Activated CD8-positive, alpha-beta memory T cell treated with anti-CD3 and anti-CD28 coated beads, Interleukin-2, amount 50 U/mL, for 24 hours (primary cell): Measurements from ENCODE around the gene KPNB1.
"Not testable (repeated sequence)": the region's sequence is repeated elsewhere in the genome, so short reads cannot be mapped to it uniquely, and the experiment has no call there.

Source experiments
- DNase-seq: peaks from one replicate; pipeline ENCODE4 v3.0.0-alpha.2; 2020; ENCODE audit errors: extremely low read depth

Gene KPNB1

DNA sequence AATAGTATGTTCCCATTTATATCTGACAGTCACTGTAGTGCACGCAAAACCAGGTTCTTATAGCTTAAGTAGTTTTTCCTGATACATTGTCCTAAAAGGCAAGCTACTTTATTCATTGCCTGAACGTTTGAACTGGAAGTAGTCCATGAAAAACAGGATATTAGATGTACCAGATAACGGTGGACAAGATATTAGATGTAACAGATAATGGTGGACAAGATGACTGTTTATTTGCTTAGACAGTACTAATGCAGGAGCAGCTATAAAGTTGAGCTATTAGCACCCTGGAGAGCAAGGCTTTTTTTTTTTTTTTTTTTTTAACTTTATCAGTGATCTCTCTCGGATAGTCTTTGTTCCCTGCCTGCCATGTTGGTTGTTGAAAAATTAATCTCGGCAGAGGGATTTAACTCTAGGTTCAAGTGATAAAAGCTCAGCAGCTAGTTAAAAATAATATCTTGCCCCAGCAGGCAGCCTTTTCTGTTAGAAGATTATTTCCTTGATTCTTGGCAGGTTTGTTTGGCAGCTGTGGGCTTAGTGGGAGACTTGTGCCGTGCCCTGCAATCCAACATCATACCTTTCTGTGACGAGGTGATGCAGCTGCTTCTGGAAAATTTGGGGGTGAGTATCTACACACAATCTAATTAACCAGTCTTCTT, 26.9 kb downstream of the KPNB1 start:
- no peak for DNase-seq

DNA sequence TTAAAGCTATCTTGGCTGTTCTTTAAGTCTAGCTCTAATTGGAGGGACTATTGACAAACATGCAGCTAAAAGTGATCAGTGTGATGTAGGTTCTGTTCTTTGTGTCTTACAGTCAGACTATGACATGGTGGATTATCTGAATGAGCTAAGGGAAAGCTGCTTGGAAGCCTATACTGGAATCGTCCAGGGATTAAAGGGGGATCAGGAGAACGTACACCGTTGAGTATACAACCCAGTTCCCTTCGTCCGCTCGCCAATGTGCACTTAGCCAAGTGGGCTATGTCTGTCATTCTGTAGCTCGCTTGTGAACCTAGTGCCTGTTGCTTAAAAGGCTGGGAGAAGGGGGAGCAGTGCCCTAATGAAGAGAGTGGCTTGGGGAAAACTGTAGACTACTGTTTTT, 28.5 kb downstream of the KPNB1 start:
- no peak for DNase-seq

DNA sequence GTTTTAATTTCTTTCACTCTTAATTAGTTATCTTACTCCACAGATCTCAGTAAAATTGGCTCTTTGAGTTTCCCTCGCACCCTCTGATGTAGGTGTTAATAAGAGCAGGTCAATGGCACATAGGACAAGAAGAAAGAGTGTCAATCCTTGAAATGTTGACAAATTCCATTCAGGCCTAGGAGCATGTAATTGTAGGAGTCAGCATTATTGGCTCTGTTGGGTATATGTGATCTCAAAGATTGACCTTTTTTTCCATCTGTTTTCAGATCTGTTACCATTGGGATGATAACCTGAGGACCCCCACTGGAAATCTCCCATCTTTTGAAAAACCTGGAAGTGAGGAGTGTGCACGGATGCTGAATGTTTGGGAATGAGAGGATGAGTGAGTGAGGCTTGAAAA, 32.4 kb downstream of the KPNB1 start:
- DNase-seq, result no peak

DNA sequence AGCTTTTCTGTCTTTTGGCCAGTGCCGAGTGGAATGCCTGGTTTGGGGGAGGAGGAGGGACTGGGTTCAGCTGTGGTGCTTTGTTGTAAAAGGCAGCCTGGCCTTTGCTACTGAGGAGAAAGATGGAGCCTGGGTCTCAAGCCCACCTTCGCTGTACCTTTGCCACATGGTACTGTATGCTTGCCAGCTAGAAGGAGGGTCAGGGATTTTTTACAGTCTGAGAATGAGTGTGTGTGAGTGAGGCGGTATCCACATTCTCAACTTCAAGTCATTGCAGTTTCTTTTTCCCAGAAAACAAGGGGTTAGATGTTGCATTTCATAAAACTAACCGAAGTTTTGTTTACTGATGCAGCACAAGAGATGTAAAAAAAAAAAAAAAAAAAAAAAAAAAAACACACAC, 33.0 kb downstream of the KPNB1 start:
- not testable (repeated sequence) for DNase-seq

DNA sequence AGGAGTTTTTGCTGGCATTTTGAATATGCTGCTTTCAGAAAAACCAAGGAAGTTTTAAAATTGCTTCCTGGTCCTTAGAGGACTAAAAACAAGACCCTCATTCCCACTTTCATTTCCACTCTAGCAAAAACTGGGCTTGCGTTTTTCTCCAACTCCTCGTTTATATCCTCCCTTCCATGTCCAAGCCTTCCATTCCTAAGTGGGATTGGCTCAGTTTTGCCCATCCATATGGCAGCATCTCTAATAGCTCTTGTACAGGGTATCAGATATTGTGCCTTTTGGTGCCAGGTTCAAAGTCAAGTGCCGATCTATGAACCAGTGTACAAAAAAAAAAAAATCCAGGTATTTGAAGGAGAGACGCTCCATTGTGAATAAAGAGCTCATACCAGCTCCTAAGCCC, 34.3 kb downstream of the KPNB1 start:
- no peak for DNase-seq

DNA sequence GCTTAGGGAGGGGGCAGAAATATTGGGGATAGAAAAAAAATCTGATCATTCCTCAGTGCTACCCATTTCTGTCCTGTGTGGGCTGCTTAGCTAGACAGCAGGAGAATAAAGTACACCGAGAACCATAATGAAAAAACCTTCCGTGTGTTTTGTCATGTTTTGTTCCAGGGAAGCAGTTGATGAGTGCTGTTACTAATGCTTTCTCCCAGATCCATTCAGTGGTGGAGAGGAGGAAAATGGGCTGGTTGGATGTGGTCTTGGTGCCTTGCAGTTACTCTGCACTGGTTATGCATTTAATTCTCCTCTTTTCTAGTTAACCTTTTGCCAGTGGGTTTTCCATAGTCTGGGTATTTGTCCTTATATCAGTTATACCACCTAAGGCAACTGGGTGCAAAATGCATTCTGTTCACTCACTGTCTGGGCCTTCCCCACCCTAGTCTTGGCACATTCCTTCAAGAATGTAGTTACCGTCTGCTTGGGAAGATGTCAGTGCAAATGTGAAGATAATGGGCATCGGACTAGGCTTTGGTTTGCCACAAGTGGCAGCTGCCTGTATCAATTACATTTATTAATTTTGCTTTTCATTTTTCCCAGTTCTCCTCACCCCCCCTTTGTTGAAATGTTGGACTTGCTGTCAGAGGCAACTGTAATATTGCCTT, 34.9 kb downstream of the KPNB1 start:
- no peak for DNase-seq

DNA sequence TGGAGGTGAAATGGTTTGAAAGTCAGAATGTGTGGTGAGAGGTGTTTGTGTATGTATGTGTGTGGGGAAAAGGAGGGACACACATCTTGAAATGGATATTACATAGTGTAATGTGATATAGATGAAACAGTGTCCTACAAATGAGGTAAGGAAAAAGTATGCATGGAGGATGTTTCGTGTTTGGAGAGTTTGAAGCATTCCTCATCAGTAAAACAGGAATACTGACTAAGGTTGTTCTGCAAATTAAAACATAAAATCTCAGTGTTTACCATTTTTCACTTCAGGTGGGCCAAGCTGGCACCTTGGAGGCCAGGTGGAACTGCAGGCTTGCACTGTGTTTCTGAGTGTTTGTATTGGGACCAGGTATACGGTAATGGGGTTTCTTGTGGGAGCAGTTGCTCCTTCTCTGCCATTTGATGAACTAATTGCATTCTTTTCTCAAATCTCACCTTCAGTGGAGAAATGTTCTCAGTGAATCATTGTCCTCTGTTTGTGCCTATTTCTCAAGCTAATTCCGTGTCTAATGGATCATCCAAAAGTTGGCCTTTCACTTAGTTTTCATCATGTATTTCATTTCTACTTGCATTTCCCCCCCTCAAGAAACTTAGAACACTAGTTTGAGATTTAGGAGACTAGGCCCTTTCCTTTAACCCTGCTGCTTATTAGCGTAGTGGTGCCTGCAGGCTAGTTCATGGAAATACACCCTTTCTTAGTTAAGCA, 36.0 kb downstream of the KPNB1 start:
- no peak for DNase-seq

DNA sequence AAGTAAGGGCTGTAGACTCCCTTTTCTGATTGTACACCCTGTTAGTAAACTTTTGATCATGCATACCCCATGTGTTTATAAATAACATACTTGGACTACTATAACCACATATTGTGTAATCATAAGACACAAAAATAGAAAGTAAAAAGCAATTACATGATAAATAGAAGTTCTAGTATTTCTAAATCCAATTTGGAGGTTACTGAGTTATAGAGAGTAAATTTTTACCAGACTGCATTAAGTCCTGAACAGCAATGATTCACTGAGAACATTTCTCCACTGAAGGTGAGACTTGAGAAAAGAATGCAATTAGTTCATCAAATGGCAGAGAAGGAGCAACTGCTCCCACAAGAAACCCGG, 36.5 kb downstream of the KPNB1 start:
- DNase-seq, result no peak

DNA sequence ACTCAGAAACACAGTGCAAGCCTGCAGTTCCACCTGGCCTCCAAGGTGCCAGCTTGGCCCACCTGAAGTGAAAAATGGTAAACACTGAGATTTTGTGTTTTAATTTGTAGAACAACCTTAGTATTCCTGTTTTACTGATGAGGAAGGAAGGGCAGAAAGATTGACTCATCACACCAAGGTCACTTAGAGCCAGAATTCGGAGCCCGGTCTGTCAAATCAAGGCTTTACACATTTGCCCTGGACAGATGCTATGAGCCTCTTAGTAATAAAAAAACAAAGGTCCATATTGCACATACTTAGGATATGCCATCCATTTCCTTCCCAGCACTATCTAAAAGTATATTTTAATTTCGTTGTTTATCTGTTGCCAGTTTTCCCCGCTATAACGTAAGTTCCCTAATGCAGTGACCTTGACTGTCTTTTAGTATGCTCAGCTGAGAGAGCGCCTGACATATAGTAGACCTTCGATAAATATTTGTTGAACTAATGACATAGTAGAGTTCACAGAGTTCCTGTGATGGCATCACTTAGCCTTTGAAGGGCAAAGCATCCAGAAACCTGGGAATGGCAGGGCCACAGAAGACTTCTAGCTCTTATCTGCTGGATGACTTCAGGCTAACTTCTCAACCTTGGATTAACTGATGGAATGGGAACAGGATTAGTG, 37.1 kb downstream of the KPNB1 start:
- DNase-seq, result no peak

DNA sequence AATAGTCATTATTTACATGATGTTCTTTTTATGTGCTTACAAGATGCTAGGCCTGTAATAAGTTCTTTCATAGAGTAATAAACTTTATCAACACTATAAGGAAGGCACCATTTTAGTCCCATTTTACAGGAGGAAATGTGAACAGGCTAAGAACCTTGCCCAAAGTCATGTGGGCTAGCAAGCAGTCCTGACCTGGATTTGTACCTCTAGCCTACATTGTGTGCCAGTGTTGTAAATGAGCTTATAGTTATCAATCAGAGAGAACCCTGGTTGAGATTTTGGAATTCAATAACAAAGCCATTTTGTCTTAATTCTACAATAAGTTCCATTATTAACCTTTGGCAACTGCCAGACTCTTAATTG, 37.6 kb downstream of the KPNB1 start:
- DNase-seq, result no peak

DNA sequence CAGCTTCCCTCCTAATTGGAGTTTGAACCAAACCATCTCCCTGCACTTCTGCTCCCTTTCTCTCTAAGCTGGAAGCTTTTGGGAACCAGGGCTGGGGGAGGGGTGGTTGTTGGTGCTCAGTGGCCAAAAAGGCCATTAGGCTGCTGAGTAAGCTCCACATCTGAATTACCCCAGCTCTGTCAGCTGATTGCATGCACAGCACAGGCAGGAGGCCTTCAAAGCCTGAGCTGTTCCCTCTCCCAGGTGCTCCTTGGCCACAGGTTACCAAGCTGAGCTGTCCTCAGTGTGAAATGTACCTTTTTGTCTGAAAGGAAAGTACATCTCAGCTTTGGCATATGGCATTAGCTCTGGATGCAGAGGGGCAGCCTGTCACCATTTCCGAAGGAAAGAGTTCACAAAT, 38.0 kb downstream of the KPNB1 start:
- no peak for DNase-seq

DNA sequence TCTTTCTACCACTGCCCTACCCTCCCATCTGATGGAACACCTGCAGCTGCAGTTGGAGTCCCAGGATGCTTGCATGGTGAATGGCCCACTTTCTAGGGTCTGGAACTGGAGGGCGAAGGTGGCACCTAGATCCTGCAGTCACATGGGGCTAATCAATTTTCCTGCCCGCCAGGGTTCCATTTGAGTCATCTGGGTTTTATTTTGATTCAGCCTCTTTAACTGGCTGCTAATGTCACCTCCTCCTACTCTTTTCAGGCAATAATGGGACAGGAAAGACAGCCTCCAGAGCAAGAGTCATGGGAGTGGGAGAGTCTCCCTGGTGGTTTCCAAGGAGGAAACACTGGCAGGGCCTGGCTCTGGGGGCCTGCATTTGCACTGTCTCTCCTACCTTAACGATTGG, 40.4 kb downstream of the KPNB1 start:
- DNase-seq, result no peak

DNA sequence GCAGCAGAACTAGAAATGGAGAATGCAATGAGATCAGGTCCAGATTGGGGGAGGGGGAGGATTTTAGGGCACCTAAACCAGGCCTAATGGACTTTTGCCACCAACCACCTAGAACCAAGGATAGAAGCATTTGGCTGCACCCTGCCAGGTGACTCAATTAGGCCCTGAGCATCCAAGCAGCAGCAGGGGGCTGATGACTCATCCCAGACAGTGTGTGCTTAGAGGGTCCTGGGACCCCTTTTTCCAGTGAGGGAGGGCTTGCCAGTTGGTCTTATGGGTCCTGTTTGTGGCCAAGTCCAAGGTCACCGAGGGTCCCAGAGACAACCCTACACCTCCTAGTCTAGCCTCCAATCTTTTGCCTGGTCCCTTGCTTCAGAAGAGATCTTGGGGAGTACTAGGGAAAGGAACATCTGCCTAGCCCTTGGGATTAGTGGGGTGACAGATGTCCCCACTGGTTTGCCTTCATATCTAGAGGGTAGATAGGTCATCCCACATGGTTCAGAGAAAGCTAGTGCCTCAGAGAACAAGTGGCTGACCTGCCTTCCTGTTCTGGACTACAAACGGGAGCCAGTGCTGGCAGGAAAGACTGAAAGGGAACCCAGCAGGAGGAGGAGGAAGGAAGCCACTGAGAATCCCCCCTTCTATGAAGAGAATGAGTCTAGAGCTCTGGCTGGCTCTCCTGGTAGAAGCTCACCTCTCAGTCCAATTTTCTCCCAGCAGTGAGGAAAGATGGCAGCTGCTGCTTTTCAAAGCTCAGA, 42.6 kb downstream of the KPNB1 start:
- no peak for DNase-seq

DNA sequence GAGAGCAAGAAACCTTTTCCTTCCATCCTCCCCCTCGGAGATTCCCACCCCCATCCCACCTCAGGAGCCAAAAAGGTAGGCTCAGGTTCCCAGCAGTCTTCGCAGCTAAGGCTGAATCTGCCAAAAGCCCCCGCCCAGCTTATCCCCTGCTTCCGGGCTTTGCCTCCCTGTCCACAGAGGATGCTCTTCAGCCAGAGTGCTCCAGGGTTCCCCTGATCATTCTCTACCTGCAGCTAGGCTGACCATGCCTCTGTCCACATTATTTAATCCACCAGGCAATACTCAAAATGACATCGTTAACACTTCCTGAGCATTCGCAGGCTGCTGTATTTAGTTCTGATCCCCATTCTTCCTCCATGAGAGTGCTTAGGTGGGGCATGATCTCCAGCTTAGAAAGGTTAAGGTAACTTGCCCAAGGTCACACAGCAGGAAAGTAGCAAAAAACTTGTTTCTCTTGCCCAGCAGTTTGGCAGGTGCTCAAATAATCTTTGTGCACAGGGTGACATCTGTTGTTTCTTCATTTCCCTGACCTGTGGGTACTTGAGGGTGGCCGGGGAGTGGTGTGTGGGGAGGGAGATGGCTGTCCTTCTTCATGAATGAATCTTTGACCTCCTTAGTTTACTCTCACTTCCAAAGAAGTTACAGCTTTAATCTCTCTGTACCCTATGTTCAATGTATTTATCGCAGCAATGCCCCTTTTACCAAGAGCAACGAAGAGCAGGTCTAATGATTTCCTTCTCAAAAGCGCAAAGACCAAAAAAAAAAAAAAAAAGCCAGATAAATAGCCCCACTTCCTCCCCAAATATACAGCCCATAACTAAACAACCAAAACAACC, 43.4 kb downstream of the KPNB1 start:
- DNase-seq, result no peak

DNA sequence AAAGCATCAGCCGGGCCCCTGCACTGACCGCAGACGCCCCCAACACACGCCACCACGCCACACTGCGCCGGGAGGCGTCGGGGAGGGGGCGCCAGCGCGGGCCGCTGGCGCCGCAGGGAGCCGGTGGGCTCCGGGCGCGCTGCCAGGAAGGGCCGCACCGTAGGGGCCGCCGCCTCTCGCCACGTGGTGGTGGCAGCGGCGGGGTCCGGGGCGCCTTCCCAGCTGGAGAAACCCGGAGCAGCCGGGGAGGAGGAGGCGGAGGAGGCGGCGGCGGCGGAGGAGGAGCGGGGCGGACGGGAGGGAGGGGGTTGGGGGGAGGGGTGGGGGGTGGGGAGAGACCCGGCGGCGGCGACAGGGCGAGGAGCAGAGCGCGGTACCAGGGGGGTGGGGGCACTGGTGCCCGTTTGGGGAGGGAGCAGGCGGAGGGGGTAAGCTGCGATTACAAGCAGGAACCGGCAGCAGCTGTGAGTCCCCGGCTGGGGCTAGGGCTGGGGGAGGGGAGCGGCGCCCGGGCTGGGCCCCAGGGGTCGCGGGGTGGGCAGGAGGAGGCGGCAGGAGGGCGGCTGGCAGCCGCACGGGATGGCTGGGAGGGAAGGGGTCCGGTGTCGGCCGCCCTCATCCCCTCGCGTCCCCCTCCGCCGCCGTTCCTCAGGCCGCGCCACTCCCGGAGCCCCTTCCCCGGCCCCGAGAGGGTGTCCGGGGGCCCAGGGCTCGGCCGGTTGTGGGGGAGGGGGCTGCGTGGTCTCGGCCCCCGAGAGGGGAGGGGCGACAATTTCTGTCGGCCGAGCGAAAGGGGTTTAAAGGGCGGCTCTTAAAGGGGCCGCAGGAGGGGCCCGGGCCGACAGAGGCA, 44.2 kb downstream of the KPNB1 start, which contains the start of gene TBKBP1:
TBKBP1 (plus strand) TSS at position 431 of the 850 bp plus-strand sequence. CDS start 1,952 bp downstream, outside the sequence.
- no peak for DNase-seq

DNA sequence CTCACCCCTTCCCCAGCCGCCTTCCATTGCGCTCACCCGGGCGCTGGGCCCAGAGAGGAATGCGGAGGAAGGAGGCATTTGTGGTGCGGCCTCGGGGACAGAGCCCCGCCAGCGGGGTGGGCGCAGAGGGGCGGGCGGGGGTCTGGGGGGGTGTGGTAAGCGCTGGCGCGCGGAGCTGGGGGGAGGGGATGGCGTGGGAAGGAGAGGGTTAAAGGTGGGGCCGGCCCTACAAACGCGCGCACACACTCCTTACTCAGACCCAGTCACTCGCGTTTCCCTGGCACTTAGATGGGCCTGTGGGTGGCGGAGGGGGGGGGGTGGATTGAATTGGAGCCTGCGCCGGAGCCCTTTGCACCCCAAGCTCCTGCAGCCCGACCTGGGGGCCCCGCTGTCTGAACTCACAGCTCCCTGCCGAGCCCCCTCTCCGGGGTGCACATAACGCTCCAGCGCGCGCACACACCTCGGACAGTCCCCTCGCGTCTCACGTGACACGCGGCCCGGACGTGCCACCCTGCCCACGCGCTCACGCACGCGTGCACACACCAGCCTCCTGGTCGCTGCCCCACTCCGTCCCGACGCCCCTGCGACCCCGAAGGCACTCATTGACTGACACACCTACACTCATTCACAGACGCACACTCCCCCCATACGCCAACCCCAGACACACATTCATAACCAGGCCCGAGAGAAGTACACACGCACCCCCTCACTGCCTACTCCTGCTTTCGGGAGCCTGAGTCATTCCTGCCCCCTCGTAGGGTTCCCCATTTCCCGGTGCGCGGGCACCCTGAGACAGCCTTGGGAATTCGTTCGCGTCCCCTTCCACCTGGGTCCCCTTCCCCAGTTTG, 45.1 kb downstream of the KPNB1 start:
- DNase-seq, result no peak

DNA sequence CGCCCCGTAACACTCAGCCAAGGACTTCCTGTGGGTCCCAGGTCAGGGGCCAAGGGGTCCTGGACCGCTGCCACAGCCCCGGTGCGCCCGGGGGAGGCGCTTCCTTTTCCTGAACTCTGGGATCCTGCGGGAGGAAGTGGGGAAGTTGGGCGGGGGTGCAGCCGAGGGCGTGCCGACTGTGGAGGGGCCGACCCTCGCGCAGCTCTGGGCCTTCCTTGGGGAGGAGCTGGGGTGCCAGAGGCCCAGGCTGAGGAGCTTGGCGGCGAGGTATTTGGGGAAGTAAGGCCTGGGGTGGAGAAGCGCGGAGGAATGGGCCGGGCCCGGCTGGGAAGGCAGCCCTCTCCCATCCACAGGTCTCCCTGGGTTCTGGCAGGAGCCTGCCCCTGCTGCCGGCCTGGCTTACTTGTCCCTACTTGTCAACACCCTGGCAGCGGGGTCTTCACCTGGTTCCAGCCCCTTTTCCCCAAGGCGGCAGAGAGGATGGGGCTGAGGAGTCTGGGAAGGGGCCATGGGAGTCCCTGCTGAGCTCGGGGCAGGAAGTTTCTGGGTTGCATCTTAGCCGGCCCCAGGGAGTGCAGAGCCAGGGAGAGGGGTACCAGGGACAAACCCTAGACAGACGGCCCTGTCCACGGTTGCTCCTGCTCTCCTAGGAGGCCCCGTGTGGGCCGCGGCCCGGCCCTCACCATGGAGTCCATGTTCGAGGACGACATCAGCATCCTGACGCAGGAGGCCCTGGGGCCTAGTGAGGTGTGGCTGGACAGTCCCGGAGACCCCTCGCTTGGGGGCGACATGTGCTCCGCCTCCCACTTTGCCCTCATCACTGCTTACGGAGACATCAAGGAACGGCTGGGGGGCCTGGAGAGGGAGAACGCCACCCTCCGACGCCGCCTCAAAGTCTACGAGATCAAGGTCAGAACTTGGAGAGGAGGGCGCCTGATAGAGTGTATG, 46.0 kb downstream of the KPNB1 start:
- no peak for DNase-seq
